Tibial nerve (tissue), 3 donors: ENCODE data around the gene KIF13A.

Experiments used
- CTCF ChIP-seq, 5 experiments: fragments of 200-600 bp in 3 of 5; fragments of 450-650 bp in 2 of 5; sonication (generic) in 3 of 5; IDR thresholded peaks; one replicate each; pipeline ENCODE4 v1.5.1; 2016 to 2019; ENCODE audit warnings: antibody characterized with exemption in 5 of 5, mild to moderate bottlenecking in 3 of 5, moderate library complexity in 2 of 5
- POLR2A ChIP-seq, 2 donors: fragments of 450-650 bp; IDR thresholded peaks; one replicate each; pipeline ENCODE4 v1.6.1; 2017; ENCODE audit warnings: antibody characterized with exemption in 2 of 2, mild to moderate bottlenecking in 2 of 2, moderate library complexity in 2 of 2

GRCh38 chr6:17725083-17725482, 262.4 kb downstream of the KIF13A start:
- TF ChIP-seq POLR2A (IDR thresholded peaks at IDR 0.05) (no peak), CTCF (IDR thresholded peaks at IDR 0.05) (no peak)
